ENCODE data around the gene BMP4. TPM values are rescaled to one million over a fixed set of nuclear protein-coding genes. Genes with fewer than 3 reads are reported as not detected.

BMP4 gene
- polyA plus RNA-seq, 10 donors: 11.5 to 29.2 (median 18.5) TPM

- no peak for DNase-seq
These were observed 12.1 kb upstream of the BMP4 start for GRCh38 chr14:53968726-53969125.

GRCh38 chr14:53967606-53968005 lies 11.0 kb upstream of the BMP4 start:
- no peak for DNase-seq

GRCh38 chr14:53964249-53964648 lies 7.6 kb upstream of the BMP4 start:
- DNase-seq: no peak

- peak in 1 of 3 donors; percentile 68 for DNase-seq
These were observed 6.9 kb upstream of the BMP4 start for GRCh38 chr14:53963320-53964227.

GRCh38 chr14:53962953-53963319 lies 6.3 kb upstream of the BMP4 start:
- no peak for DNase-seq

- DNase-seq: no peak
These were observed 2.0 kb upstream of the BMP4 start for GRCh38 chr14:53958628-53959027.

- DNase-seq: no peak
These were observed 1.1 kb upstream of the BMP4 start for GRCh38 chr14:53957739-53958138.

- peak in 2 of 3 donors; percentile 74 to 88 for DNase-seq
These were observed 776 bp downstream of the BMP4 start for GRCh38 chr14:53955671-53956426.

GRCh38 chr14:53955229-53955556 lies 1.4 kb downstream of the BMP4 start:
- no peak for DNase-seq

GRCh38 chr14:53954551-53955228 lies 1.9 kb downstream of the BMP4 start:
- DNase-seq: peak in 2 of 3 donors; percentile 61 to 86

GRCh38 chr14:53953828-53954550 lies 2.6 kb downstream of the BMP4 start:
- peak in 2 of 3 donors; percentile 52 to 89 for DNase-seq

- peak; percentile 82 to 95 (median 91) for DNase-seq
These were observed 3.4 kb downstream of the BMP4 start for GRCh38 chr14:53953002-53953827.

GRCh38 chr14:53952533-53952932 lies 4.1 kb downstream of the BMP4 start:
- DNase-seq: peak in 1 of 3 donors; percentile 45

GRCh38 chr14:53951627-53952303 lies 4.9 kb downstream of the BMP4 start:
- DNase-seq: peak in 1 of 3 donors; percentile 61

- peak in 1 of 3 donors; percentile 47 for DNase-seq
These were observed 5.4 kb downstream of the BMP4 start for GRCh38 chr14:53951243-53951626.

GRCh38 chr14:53950031-53950793 lies 6.4 kb downstream of the BMP4 start:
- no peak for DNase-seq

GRCh38 chr14:53949201-53949600 lies 7.4 kb downstream of the BMP4 start:
- DNase-seq: no peak

GRCh38 chr14:53948205-53948884 lies 8.3 kb downstream of the BMP4 start:
- DNase-seq: no peak
